GM19395 (cell line): ENCODE results near the gene MEGF11.

Experiments used
- ATAC-seq: cut with Tn5 transposase; IDR thresholded peaks from one replicate; pipeline ENCODE4 v1.9.1; 2021; ENCODE audit warnings: mild to moderate bottlenecking, moderate library complexity; ENCODE audit not compliant: unreplicated experiment

The MEGF11 gene

GRCh38 chr15:66241087-66241907, 12.3 kb downstream of the MEGF11 start:
- no peak for ATAC-seq

GRCh38 chr15:66240240-66240794, 13.2 kb downstream of the MEGF11 start:
- no peak for ATAC-seq

GRCh38 chr15:66239514-66239913, 14.0 kb downstream of the MEGF11 start:
- ATAC-seq: no peak

- ATAC-seq: no peak
Measured at GRCh38 chr15:66238318-66238717, 15.2 kb downstream of the MEGF11 start.

GRCh38 chr15:66237513-66238235, 15.9 kb downstream of the MEGF11 start:
- ATAC-seq: no peak

GRCh38 chr15:66236806-66237375, 16.7 kb downstream of the MEGF11 start:
- no peak for ATAC-seq

GRCh38 chr15:66235866-66236265, 17.7 kb downstream of the MEGF11 start:
- ATAC-seq: no peak

- ATAC-seq: no peak
Measured at GRCh38 chr15:66234798-66235197, 18.8 kb downstream of the MEGF11 start.

GRCh38 chr15:66233487-66234415, 19.8 kb downstream of the MEGF11 start:
- ATAC-seq: no peak

- no peak for ATAC-seq
Measured at GRCh38 chr15:66232267-66232625, 21.3 kb downstream of the MEGF11 start.

GRCh38 chr15:66231394-66232266, 21.9 kb downstream of the MEGF11 start:
- no peak for ATAC-seq

- no peak for ATAC-seq
Measured at GRCh38 chr15:66229790-66230465, 23.6 kb downstream of the MEGF11 start.

- ATAC-seq: no peak
Measured at GRCh38 chr15:66228807-66229735, 24.5 kb downstream of the MEGF11 start.

- ATAC-seq: no peak
Measured at GRCh38 chr15:66226736-66227135, 26.8 kb downstream of the MEGF11 start.

GRCh38 chr15:66225656-66226274, 27.8 kb downstream of the MEGF11 start:
- no peak for ATAC-seq

- ATAC-seq: no peak
Measured at GRCh38 chr15:66224946-66225345, 28.6 kb downstream of the MEGF11 start.
